GM18498 (cell line): ENCODE results near the gene PLA2G2A.

ENCODE experiments used
- ATAC-seq: cut with Tn5 transposase; IDR thresholded peaks from one replicate; pipeline ENCODE4 v1.9.1; 2021; ENCODE audit warnings: mild to moderate bottlenecking, moderate library complexity; ENCODE audit not compliant: unreplicated experiment

The PLA2G2A gene

GRCh38 chr1:19974822-19975416 lies 4.5 kb downstream of the PLA2G2A start:
- no peak for ATAC-seq

GRCh38 chr1:19973616-19974015 lies 5.8 kb downstream of the PLA2G2A start:
- no peak for ATAC-seq

- ATAC-seq: no peak
These were observed 7.8 kb downstream of the PLA2G2A start for GRCh38 chr1:19971664-19972063.

- ATAC-seq: no peak
These were observed 9.3 kb downstream of the PLA2G2A start for GRCh38 chr1:19969898-19970660.

GRCh38 chr1:19967808-19968207 lies 11.6 kb downstream of the PLA2G2A start:
- ATAC-seq: no peak

GRCh38 chr1:19964542-19964941 lies 14.9 kb downstream of the PLA2G2A start:
- ATAC-seq: no peak

- ATAC-seq: no peak
These were observed 15.8 kb downstream of the PLA2G2A start for GRCh38 chr1:19963636-19964035.

- no peak for ATAC-seq
These were observed 18.8 kb downstream of the PLA2G2A start for GRCh38 chr1:19960591-19960990.

- no peak for ATAC-seq
These were observed 21.6 kb downstream of the PLA2G2A start for GRCh38 chr1:19957779-19958178.

- no peak for ATAC-seq
These were observed 23.8 kb downstream of the PLA2G2A start for GRCh38 chr1:19955534-19956170.

GRCh38 chr1:19954059-19954458 lies 25.4 kb downstream of the PLA2G2A start:
- ATAC-seq: no peak

GRCh38 chr1:19949016-19949415 lies 30.4 kb downstream of the PLA2G2A start:
- ATAC-seq: no peak

- no peak for ATAC-seq
These were observed 32.4 kb downstream of the PLA2G2A start for GRCh38 chr1:19946971-19947370.

- ATAC-seq: no peak
These were observed 33.1 kb downstream of the PLA2G2A start for GRCh38 chr1:19946331-19946751.

GRCh38 chr1:19945914-19946313 lies 33.5 kb downstream of the PLA2G2A start:
- ATAC-seq: no peak

GRCh38 chr1:19942657-19943056 lies 36.8 kb downstream of the PLA2G2A start:
- no peak for ATAC-seq

GRCh38 chr1:19942088-19942487 lies 37.3 kb downstream of the PLA2G2A start:
- ATAC-seq: no peak

GRCh38 chr1:19941206-19941568 lies 38.2 kb downstream of the PLA2G2A start:
- ATAC-seq: no peak

- no peak for ATAC-seq
These were observed 38.8 kb downstream of the PLA2G2A start for GRCh38 chr1:19940486-19941205.

GRCh38 chr1:19938472-19938871 lies 40.9 kb downstream of the PLA2G2A start:
- no peak for ATAC-seq

GRCh38 chr1:19936061-19936750 lies 43.2 kb downstream of the PLA2G2A start:
- no peak for ATAC-seq
